HCT116 (cell line): Measurements from ENCODE around the gene MT3.

Source experiments
- ATF3 ChIP-seq: IDR thresholded peaks from 2 replicates; pipeline ENCODE4 v1.6.1; 2012
- CEBPB ChIP-seq: IDR thresholded peaks from 2 replicates; pipeline ENCODE4 v1.6.1; 2012; ENCODE audit warnings: low read depth
- CTCF ChIP-seq, 3 experiments: fragments of 200-600 bp in 1 of 3; sonication (generic) in 1 of 3; IDR thresholded peaks in 2 of 3; conservative IDR thresholded peaks in 1 of 3; 2 replicates each; pipeline ENCODE4 v1.5.1; 2012 to 2017; ENCODE audit warnings: low read depth in 2 of 3, low read length in 2 of 3, antibody characterized with exemption in 1 of 3, borderline replicate concordance in 1 of 3, control low read depth in 1 of 3, mild to moderate bottlenecking in 1 of 3, mixed read lengths in 1 of 3, mixed run types in 1 of 3, moderate library complexity in 1 of 3; ENCODE audit not compliant: insufficient read depth in 1 of 3
- EGR1 ChIP-seq: IDR thresholded peaks from 2 replicates; pipeline ENCODE4 v1.6.1; 2012; ENCODE audit warnings: low read depth
- ELF1 ChIP-seq: IDR thresholded peaks from 2 replicates; pipeline ENCODE4 v1.6.1; 2012; ENCODE audit warnings: low read depth, borderline replicate concordance
- EZH2 ChIP-seq: fragments of 200-600 bp; sonication (generic); IDR thresholded peaks from 2 replicates; pipeline ENCODE4 v1.6.1; 2017; ENCODE audit warnings: antibody characterized with exemption, mixed run types
- MAX ChIP-seq: IDR thresholded peaks from 2 replicates; pipeline ENCODE4 v1.6.1; 2012
- POLR2A ChIP-seq: IDR thresholded peaks from 2 replicates; pipeline ENCODE4 v1.7.0; 2011; ENCODE audit warnings: borderline replicate concordance; ENCODE audit not compliant: insufficient read depth, insufficient read length; ENCODE audit errors: extremely low read depth
- POLR2AphosphoS5 ChIP-seq: IDR thresholded peaks from 2 replicates; pipeline ENCODE4 v1.6.1; 2011; ENCODE audit warnings: mild to moderate bottlenecking, low read depth, low read length, moderate library complexity
- RAD21 ChIP-seq: IDR thresholded peaks from 2 replicates; pipeline ENCODE4 v1.6.1; 2012; ENCODE audit warnings: low read depth, mild to moderate bottlenecking
- SIN3A ChIP-seq: IDR thresholded peaks from 2 replicates; pipeline ENCODE4 v1.6.1; 2012; ENCODE audit warnings: low read depth
- SP1 ChIP-seq: IDR thresholded peaks from 2 replicates; pipeline ENCODE4 v1.6.1; 2012; ENCODE audit warnings: low read depth
- YY1 ChIP-seq: IDR thresholded peaks from 2 replicates; pipeline ENCODE4 v1.6.1; 2011; ENCODE audit warnings: low read length, low read depth, moderate library complexity, mild to moderate bottlenecking; ENCODE audit not compliant: insufficient replicate concordance; ENCODE audit errors: extremely low read depth
- ZBTB33 ChIP-seq: IDR thresholded peaks from 2 replicates; pipeline ENCODE4 v1.6.1; 2011; ENCODE audit warnings: mild to moderate bottlenecking, low read length, moderate library complexity; ENCODE audit not compliant: insufficient replicate concordance; ENCODE audit errors: extremely low read depth

- no peak for TF ChIP-seq ZBTB33
- TF ChIP-seq CTCF (IDR thresholded peaks at IDR 0.05 in 2 of 3, conservative IDR thresholded peaks at IDR 0.05 in 1 of 3; ENCODE audit: borderline replicate concordance in 1 of 3, insufficient read depth in 1 of 3, low read depth in 2 of 3, low read length in 2 of 3) = peak in 2 of 3 experiments; percentile 80 to 81; a peak in 4 of 6 replicates
- TF ChIP-seq CEBPB = no peak
- TF ChIP-seq POLR2A = no peak
- TF ChIP-seq EZH2 = no peak
- no peak for TF ChIP-seq POLR2AphosphoS5
- no peak for TF ChIP-seq MAX
- no peak for TF ChIP-seq ATF3
- TF ChIP-seq SP1 = no peak
- TF ChIP-seq YY1 = peak; percentile 61
- TF ChIP-seq EGR1 = no peak
- TF ChIP-seq RAD21 = no peak
- no peak for TF ChIP-seq SIN3A
- no peak for TF ChIP-seq ELF1
Measured at GRCh38 chr16:56600398-56600999, 11.2 kb downstream of the MT3 start.
